CD14-positive monocyte (primary cell): Measurements from ENCODE around the gene TMEM259. TPM values are rescaled to one million over a fixed set of nuclear protein-coding genes. Genes with fewer than 3 reads are reported as not detected.

Experiments
- DNase-seq, 3 donors: peaks; one replicate each; pipeline ENCODE4 v3.0.0-alpha.2; 2011 to 2022
- H2AFZ ChIP-seq: 2 replicates; pipeline ENCODE4 v1.6.0; 2012; ENCODE audit warnings: mild to moderate bottlenecking, low read depth, low read length, inconsistent platforms; ENCODE audit not compliant: insufficient read depth, poor library complexity, severe bottlenecking
- H3K27ac ChIP-seq, 2 donors: 1 replicate in 1 of 2; 2 replicates in 1 of 2; pipeline ENCODE4 v1.5.1; 2012 to 2013; ENCODE audit warnings: low read length in 2 of 2, control low read depth in 1 of 2, inconsistent platforms in 1 of 2, low read depth in 1 of 2, mild to moderate bottlenecking in 1 of 2
- H3K27me3 ChIP-seq, 2 donors: one replicate each; pipeline versions ENCODE4 v1.6.0 to v1.6.1; 2011 to 2013; ENCODE audit warnings: low read length in 2 of 2; ENCODE audit not compliant: control insufficient read depth in 2 of 2, insufficient read depth in 2 of 2
- H3K36me3 ChIP-seq, 2 donors: replicated peaks in 1 of 2; 1 replicate in 1 of 2; 2 replicates in 1 of 2; pipeline versions ENCODE4 v1.5.1 to v1.6.1; 2012 to 2013; ENCODE audit warnings: low read length in 2 of 2, control low read depth in 1 of 2, inconsistent platforms in 1 of 2, mild to moderate bottlenecking in 1 of 2; ENCODE audit not compliant: insufficient read depth in 2 of 2, control insufficient read depth in 1 of 2
- H3K4me1 ChIP-seq, 2 donors: 1 replicate in 1 of 2; 2 replicates in 1 of 2; pipeline versions ENCODE4 v1.5.1 to v1.6.1; 2012 to 2013; ENCODE audit warnings: low read length in 2 of 2, control low read depth in 1 of 2, inconsistent platforms in 1 of 2, mild to moderate bottlenecking in 1 of 2, moderate library complexity in 1 of 2; ENCODE audit not compliant: insufficient read depth in 2 of 2, control insufficient read depth in 1 of 2
- H3K4me2 ChIP-seq: replicated peaks from 2 replicates; pipeline ENCODE3; 2012; ENCODE audit warnings: low read length, moderate library complexity, mild to moderate bottlenecking; ENCODE audit not compliant: poor library complexity, severe bottlenecking; ENCODE audit errors: extremely low read depth
- H3K4me3 ChIP-seq, 3 experiments: fragments of 200-600 bp in 1 of 3; sonication (generic) in 1 of 3; replicated peaks in 1 of 3; 1 replicate in 2 of 3; 2 replicates in 1 of 3; pipeline ENCODE4 v1.5.1; 2011 to 2013; ENCODE audit warnings: low read length in 3 of 3, mild to moderate bottlenecking in 3 of 3, control low read depth in 2 of 3, low read depth in 2 of 3, inconsistent platforms in 1 of 3, moderate library complexity in 1 of 3
- H3K79me2 ChIP-seq: 2 replicates; pipeline ENCODE4 v1.6.0; 2012; ENCODE audit warnings: mild to moderate bottlenecking, control low read depth, inconsistent platforms, low read length, moderate library complexity; ENCODE audit not compliant: insufficient read depth
- H3K9ac ChIP-seq: 2 replicates; pipeline ENCODE4 v1.6.0; 2017; ENCODE audit warnings: low read length, mild to moderate bottlenecking; ENCODE audit not compliant: insufficient read depth, poor library complexity, severe bottlenecking
- H3K9me3 ChIP-seq, 2 donors: replicated peaks in 1 of 2; 1 replicate in 1 of 2; 2 replicates in 1 of 2; pipeline versions ENCODE4 v1.5.1 to v1.6.1; 2012 to 2013; ENCODE audit warnings: low read length in 2 of 2, control low read depth in 1 of 2; ENCODE audit not compliant: control insufficient read depth in 1 of 2, insufficient read depth in 1 of 2
- H4K20me1 ChIP-seq: 2 replicates; pipeline ENCODE4 v1.6.0; 2012; ENCODE audit warnings: mild to moderate bottlenecking, low read length, control low read depth, moderate library complexity; ENCODE audit not compliant: insufficient read depth
- H3K27ac Mint-ChIP-seq, 7 donors: one replicate each; pipeline ENCODE4 v1.8.0; 2020; ENCODE audit warnings: mild to moderate bottlenecking in 7 of 7, mixed read lengths in 7 of 7, moderate library complexity in 6 of 7, inconsistent platforms in 2 of 7
- H3K27me3 Mint-ChIP-seq, 3 donors: one replicate each; pipeline ENCODE4 v1.8.0; 2021 to 2022; ENCODE audit warnings: low read depth in 3 of 3, mild to moderate bottlenecking in 3 of 3, mixed read lengths in 3 of 3, moderate library complexity in 3 of 3, inconsistent platforms in 1 of 3
- H3K36me3 Mint-ChIP-seq, 2 donors: one replicate each; pipeline ENCODE4 v1.8.0; 2020; ENCODE audit warnings: mixed read lengths in 2 of 2, inconsistent platforms in 1 of 2, mild to moderate bottlenecking in 1 of 2
- H3K4me1 Mint-ChIP-seq: one replicate; pipeline ENCODE4 v1.8.0; 2020; ENCODE audit warnings: mild to moderate bottlenecking, mixed read lengths
- H3K4me3 Mint-ChIP-seq, 2 donors: one replicate each; pipeline ENCODE4 v1.8.0; 2020; ENCODE audit warnings: mild to moderate bottlenecking in 2 of 2, mixed read lengths in 2 of 2, moderate library complexity in 1 of 2
- H3K9me3 Mint-ChIP-seq, 7 donors: one replicate each; pipeline ENCODE4 v1.8.0; 2020 to 2022; ENCODE audit warnings: mixed read lengths in 7 of 7, mild to moderate bottlenecking in 6 of 7, moderate library complexity in 6 of 7, inconsistent platforms in 2 of 7
- CTCF ChIP-seq: fragments of 200-600 bp; IDR thresholded peaks from one replicate; pipeline ENCODE4 v1.8.0; 2022; ENCODE audit warnings: antibody characterized with exemption, mild to moderate bottlenecking
- WGBS: methylation state at CpG from one replicate; pipeline ENCODE4 v1.1.5; 2013; ENCODE audit warnings: missing lambda C conversion rate; ENCODE audit not compliant: insufficient coverage; 5-methylcytosine and 5-hydroxymethylcytosine counted together
- intact Hi-C, 2 donors: fragments of 100-400 bp; cut with micrococcal nuclease; formaldehyde crosslinking; loops; one replicate each; pipeline versions ENCODE4 v1.15.0 to v1.15.1; 2023
- polyA plus RNA-seq, 3 donors: library from polyadenylated mRNA; depleted of rRNA in 1 of 3; unstranded in 2 of 3; stranded (reverse) in 1 of 3; fragments of 300-500 nt in 2 of 3; fragments of >200 nt in 1 of 3; fragmentation: Illumina TruSeq in 2 of 3; gene quantifications; 1 replicate in 2 of 3; 2 replicates in 1 of 3; pipeline ENCODE4 v1.2.3, GENCODE V29; 2012 to 2021

Gene TMEM259
- polyA plus RNA-seq, 3 donors = 37.4 to 417 (median 45.0) TPM

- H3K27me3 Mint-ChIP-seq = peaks cover 0 to 3% (median 0%) of the 10 kb centered on the region in 3 donors
- 3% methylated on average over 45 of the region's 58 CpGs for WGBS
- Histone ChIP-seq H3K79me2 (peaks cover 64% of the 10 kb centered on the region), H3K36me3 (peaks cover 27 to 32% of the 10 kb centered on the region in 2 donors), H3K9ac (peak overlapping the region; percentile 84), H4K20me1 (peaks cover 61% of the 10 kb centered on the region), H2AFZ (no peak overlapping the region), H3K4me3 (peak overlapping the region; percentile 62 to 92 (median 89)), H3K27me3 (no peaks in the 10 kb centered on the region), H3K4me2 (peak overlapping the region; percentile 99), H3K27ac (peak overlapping the region in 1 of 2 donors; percentile 73), H3K9me3 (no peaks in the 10 kb centered on the region), H3K4me1 (peaks cover 23 to 38% of the 10 kb centered on the region in 2 donors)
- DNase-seq = no peak
- TF ChIP-seq CTCF = no peak
- peaks cover 21 to 27% of the 10 kb centered on the region in 2 donors for H3K36me3 Mint-ChIP-seq
- peaks cover 0 to 3% (median 0%) of the 10 kb centered on the region in 7 donors for H3K9me3 Mint-ChIP-seq
- peaks cover 23% of the 10 kb centered on the region for H3K4me1 Mint-ChIP-seq
- H3K4me3 Mint-ChIP-seq = peak overlapping the region; percentile 97
- peak overlapping the region in 2 of 7 donors; percentile 63 to 73 for H3K27ac Mint-ChIP-seq
- intact Hi-C loops = loop anchor here in 1 of 2 donors (10.0 kb wide), 1 partner anchor 77 kb away; the partner anchor contains the start of gene GPX4
Observed at GRCh38 chr19:1028062-1028926, 7.4 kb upstream of the TMEM259 start.

- Histone ChIP-seq H3K4me3 (peak overlapping the region; percentile 62 to 92 (median 89)), H3K9me3 (no peaks in the 10 kb centered on the region), H2AFZ (no peak overlapping the region), H3K27ac (peak overlapping the region in 1 of 2 donors; percentile 73), H3K36me3 (peaks cover 21 to 26% of the 10 kb centered on the region in 2 donors), H3K27me3 (no peaks in the 10 kb centered on the region), H3K79me2 (peaks cover 60% of the 10 kb centered on the region), H3K4me1 (peaks cover 23 to 38% of the 10 kb centered on the region in 2 donors), H3K9ac (peak overlapping the region; percentile 84), H3K4me2 (peak overlapping the region; percentile 99), H4K20me1 (peaks cover 55% of the 10 kb centered on the region)
- peak overlapping the region in 2 of 7 donors; percentile 63 to 73 for H3K27ac Mint-ChIP-seq
- H3K27me3 Mint-ChIP-seq = peaks cover 0 to 2% (median 0%) of the 10 kb centered on the region in 3 donors
- peak overlapping the region; percentile 97 for H3K4me3 Mint-ChIP-seq
- no peak for TF ChIP-seq CTCF
- peaks cover 14 to 20% of the 10 kb centered on the region in 2 donors for H3K36me3 Mint-ChIP-seq
- H3K9me3 Mint-ChIP-seq = peaks cover 0 to 3% (median 0%) of the 10 kb centered on the region in 7 donors
- 2% methylated on average over 14 of the region's 16 CpGs for WGBS
- DNase-seq = no peak
- H3K4me1 Mint-ChIP-seq = peaks cover 23% of the 10 kb centered on the region
- intact Hi-C loops = loop anchor here in 1 of 2 donors (10.0 kb wide), 1 partner anchor 77 kb away; the partner anchor contains the start of gene GPX4
Observed at GRCh38 chr19:1027650-1028061, 6.7 kb upstream of the TMEM259 start.
